HUES64 (cell line): Measurements from ENCODE around the gene LZTR1.

Experiments used
- H3K27ac ChIP-seq: 2 replicates; pipeline ENCODE4 v1.7.0; 2013; ENCODE audit warnings: low read depth, low read length, inconsistent platforms
- H3K27me3 ChIP-seq: 2 replicates; pipeline ENCODE4 v1.6.1; 2013; ENCODE audit warnings: mild to moderate bottlenecking, low read length; ENCODE audit not compliant: insufficient read depth
- H3K36me3 ChIP-seq: 2 replicates; pipeline ENCODE4 v1.6.1; 2013; ENCODE audit warnings: mild to moderate bottlenecking, low read length; ENCODE audit not compliant: insufficient read depth
- H3K4me1 ChIP-seq: 2 replicates; pipeline ENCODE4 v1.6.1; 2013; ENCODE audit warnings: mild to moderate bottlenecking, low read length, moderate library complexity; ENCODE audit not compliant: insufficient read depth
- H3K4me3 ChIP-seq: 2 replicates; pipeline ENCODE4 v1.5.1; 2013; ENCODE audit warnings: mild to moderate bottlenecking, low read length, moderate library complexity
- H3K9ac ChIP-seq: 2 replicates; pipeline ENCODE4 v1.6.1; 2013; ENCODE audit warnings: mild to moderate bottlenecking, low read depth, low read length
- H3K9me3 ChIP-seq: 2 replicates; pipeline ENCODE4 v1.6.1; 2013; ENCODE audit warnings: low read depth, low read length; ENCODE audit not compliant: insufficient read depth
- WGBS: fragments of 150-250, 120-280 bp; methylation state at CpG from one replicate; pipeline ENCODE4 v1.1.7; 2013; ENCODE audit warnings: missing lambda C conversion rate; 5-methylcytosine and 5-hydroxymethylcytosine counted together

Gene LZTR1

DNA sequence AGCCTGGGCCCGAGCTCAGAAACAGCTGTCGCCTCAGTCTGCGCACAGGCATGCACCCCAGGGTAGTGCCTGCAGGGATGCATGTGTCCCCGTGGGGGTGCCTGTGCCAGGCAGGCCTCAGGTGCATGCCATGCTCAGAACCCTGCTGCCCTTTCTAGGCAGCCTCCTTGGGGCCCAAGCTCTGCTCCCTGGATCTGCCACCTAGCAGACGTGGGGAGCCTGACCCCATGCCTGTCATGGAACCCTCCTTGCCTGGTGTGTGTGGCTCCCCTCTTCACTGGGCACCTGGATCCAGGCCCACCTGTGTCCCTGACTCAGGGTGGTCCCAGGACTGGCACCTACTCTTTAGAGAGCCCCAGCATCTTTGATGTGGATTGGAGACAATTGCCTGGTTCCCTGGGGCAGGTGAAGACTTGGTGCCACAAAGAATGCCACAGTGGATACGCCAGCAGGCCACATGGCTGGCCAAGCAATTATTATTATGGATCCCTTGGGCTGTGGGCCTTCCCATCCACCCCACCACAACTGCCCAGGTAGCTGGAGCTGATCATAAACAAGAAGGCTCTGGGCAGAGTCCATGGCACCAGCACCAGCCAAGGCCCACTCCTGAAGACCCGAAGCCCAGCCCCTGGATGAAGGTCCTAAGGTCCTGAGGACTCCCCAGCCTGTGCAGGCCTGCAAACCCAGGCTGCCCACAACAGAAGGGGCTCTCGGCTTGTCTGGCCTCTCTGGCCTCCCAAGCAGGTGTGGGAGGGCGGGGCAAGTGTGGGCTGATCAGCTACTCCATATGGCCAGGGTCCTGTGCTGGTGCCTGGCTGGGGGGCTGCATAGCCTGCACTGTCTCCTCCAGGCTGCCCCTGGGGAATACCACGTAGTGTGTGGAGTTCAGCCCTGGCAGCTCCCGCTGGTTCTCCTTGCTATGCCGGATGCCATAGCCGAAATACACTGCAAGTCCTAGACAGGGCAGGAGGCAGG, 46.5 kb downstream of the LZTR1 start:
- Histone ChIP-seq H3K9me3 (no peaks in the 10 kb centered on the region), H3K36me3 (no peaks in the 10 kb centered on the region), H3K9ac (no peak overlapping the region), H3K4me1 (no peaks in the 10 kb centered on the region), H3K27ac (no peak overlapping the region), H3K27me3 (peaks cover 30% of the 10 kb centered on the region), H3K4me3 (no peak overlapping the region)
- WGBS: 92% methylated on average over 13 of the region's 13 CpGs

- H3K9ac ChIP-seq: no peak overlapping the region
- no peak overlapping the region for H3K27ac ChIP-seq
- H3K9me3 ChIP-seq: no peaks in the 10 kb centered on the region
- peaks cover 33% of the 10 kb centered on the region for H3K27me3 ChIP-seq
- WGBS: 79% methylated on average over 12 of the region's 12 CpGs
- no peak overlapping the region for H3K4me3 ChIP-seq
- H3K36me3 ChIP-seq: no peaks in the 10 kb centered on the region
- H3K4me1 ChIP-seq: no peaks in the 10 kb centered on the region
These were observed 47.5 kb downstream of the LZTR1 start for GRCh38 chr22:21029486-21030025.

GRCh38 chr22:21030032-21030431, 47.9 kb downstream of the LZTR1 start:
- H3K27ac ChIP-seq: no peak overlapping the region
- WGBS: 95% methylated on average over 15 of the region's 15 CpGs
- H3K4me1 ChIP-seq: no peaks in the 10 kb centered on the region
- H3K27me3 ChIP-seq: peaks cover 33% of the 10 kb centered on the region
- no peaks in the 10 kb centered on the region for H3K36me3 ChIP-seq
- no peaks in the 10 kb centered on the region for H3K9me3 ChIP-seq
- H3K4me3 ChIP-seq: no peak overlapping the region
- no peak overlapping the region for H3K9ac ChIP-seq

GRCh38 chr22:21030621-21031544, 48.8 kb downstream of the LZTR1 start:
- no peaks in the 10 kb centered on the region for H3K9me3 ChIP-seq
- H3K27me3 ChIP-seq: peaks cover 33% of the 10 kb centered on the region
- H3K4me3 ChIP-seq: no peak overlapping the region
- WGBS: 95% methylated on average over 40 of the region's 40 CpGs
- no peaks in the 10 kb centered on the region for H3K36me3 ChIP-seq
- no peak overlapping the region for H3K9ac ChIP-seq
- H3K27ac ChIP-seq: no peak overlapping the region
- H3K4me1 ChIP-seq: no peaks in the 10 kb centered on the region

DNA sequence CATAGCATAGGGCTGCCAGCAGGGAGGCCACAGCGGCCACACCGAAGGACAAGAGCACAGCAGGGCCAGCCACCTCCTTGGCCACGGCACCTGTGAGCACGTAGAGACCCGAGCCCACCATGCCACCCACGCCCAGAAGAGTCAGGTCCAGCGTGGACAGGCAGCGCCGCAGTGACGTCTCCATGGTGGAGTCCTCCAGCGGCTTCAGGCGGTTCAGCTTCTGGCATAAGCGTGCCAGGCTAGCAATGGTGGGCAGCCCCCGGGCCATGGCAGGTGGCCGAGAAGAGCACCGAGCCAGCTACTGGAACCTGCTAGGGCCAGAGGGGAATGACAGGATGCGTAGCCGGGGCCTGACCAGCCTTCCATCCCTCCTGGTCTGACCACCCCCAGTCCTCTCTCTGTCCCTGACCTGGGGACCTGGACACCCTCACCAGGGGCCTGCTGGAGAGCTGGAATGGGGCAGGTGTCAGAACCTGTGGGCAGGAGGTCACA, 49.5 kb downstream of the LZTR1 start:
- no peaks in the 10 kb centered on the region for H3K36me3 ChIP-seq
- no peaks in the 10 kb centered on the region for H3K4me1 ChIP-seq
- no peak overlapping the region for H3K9ac ChIP-seq
- H3K27ac ChIP-seq: no peak overlapping the region
- no peaks in the 10 kb centered on the region for H3K9me3 ChIP-seq
- WGBS: 90% methylated on average over 18 of the region's 18 CpGs
- peaks cover 33% of the 10 kb centered on the region for H3K27me3 ChIP-seq
- H3K4me3 ChIP-seq: peak overlapping the region; percentile 57

- H3K9me3 ChIP-seq: no peaks in the 10 kb centered on the region
- H3K27ac ChIP-seq: no peak within 1 kb of the TSS
- no peaks in the 10 kb centered on the region for H3K36me3 ChIP-seq
- 4% methylated on average over 59 of the region's 59 CpGs for WGBS
- H3K9ac ChIP-seq: no peak within 1 kb of the TSS
- H3K4me3 ChIP-seq: peak within 1 kb of the TSS; percentile 57
- H3K27me3 ChIP-seq: peaks cover 33% of the 10 kb centered on the region
- H3K4me1 ChIP-seq: no peaks in the 10 kb centered on the region
These were observed 50.2 kb downstream of the LZTR1 start, which contains the start of gene SLC7A4 for GRCh38 chr22:21032037-21032867. TSS of gene SLC7A4 (minus strand) at chr22:21032561. CDS start at chr22:21031812, 749 bp downstream.

GRCh38 chr22:21032868-21033688, 51.0 kb downstream of the LZTR1 start:
- WGBS: 70% methylated on average over 12 of the region's 12 CpGs
- Histone ChIP-seq H3K4me3 (peak overlapping the region; percentile 57), H3K27me3 (peaks cover 33% of the 10 kb centered on the region), H3K36me3 (no peaks in the 10 kb centered on the region), H3K27ac (no peak overlapping the region), H3K9ac (no peak overlapping the region), H3K9me3 (no peaks in the 10 kb centered on the region), H3K4me1 (no peaks in the 10 kb centered on the region)

DNA sequence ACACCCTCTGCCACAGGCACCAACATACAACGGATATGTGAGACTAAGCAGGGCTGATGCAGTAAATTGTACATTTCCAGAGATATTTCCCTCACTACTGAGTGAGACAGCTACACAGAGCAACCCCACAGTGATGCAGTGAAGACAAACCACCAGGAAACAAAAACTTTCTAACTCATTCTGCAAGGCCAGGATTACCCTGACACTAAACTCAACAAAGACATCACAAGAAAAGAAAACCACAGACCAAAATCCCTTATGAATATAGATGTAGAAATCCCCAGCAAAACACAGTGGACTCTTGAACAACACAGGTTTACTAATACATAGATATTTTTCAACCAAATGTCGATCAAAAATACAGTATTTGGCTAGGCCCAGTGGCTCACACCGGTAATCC, 51.8 kb downstream of the LZTR1 start:
- Histone ChIP-seq H3K27me3 (peaks cover 33% of the 10 kb centered on the region), H3K9me3 (no peaks in the 10 kb centered on the region), H3K9ac (no peak overlapping the region), H3K36me3 (no peaks in the 10 kb centered on the region), H3K27ac (no peak overlapping the region), H3K4me1 (no peaks in the 10 kb centered on the region), H3K4me3 (no peak overlapping the region)
- 90% methylated on average over 3 of the region's 3 CpGs for WGBS

DNA sequence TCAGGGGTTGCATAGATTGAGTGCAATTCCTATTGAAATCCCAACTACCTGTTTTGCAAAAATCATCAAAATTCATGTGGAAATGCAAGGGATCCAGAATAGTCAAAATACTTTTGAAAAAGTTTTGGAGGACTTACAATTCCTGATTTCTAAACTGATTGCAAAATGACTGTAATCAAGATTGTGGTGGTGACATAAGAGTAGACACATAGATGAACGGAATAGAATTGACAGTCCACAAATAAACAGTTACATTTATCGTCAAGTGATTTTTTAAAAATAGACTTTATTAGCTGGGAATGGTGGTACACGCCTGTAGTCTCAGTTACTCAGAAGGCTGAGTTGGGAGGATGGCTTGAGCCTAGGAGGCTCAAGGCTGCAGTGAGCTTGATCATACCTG, 52.9 kb downstream of the LZTR1 start:
- Histone ChIP-seq H3K36me3 (no peaks in the 10 kb centered on the region), H3K4me1 (no peaks in the 10 kb centered on the region), H3K9me3 (no peaks in the 10 kb centered on the region), H3K4me3 (no peak overlapping the region), H3K27me3 (peaks cover 33% of the 10 kb centered on the region), H3K9ac (no peak overlapping the region), H3K27ac (no peak overlapping the region)
- 93% methylated on average over 3 of the region's 3 CpGs for WGBS
